Skin of body (tissue), 2 donors: ENCODE data around the gene CDH6. TPM values are rescaled to one million over a fixed set of nuclear protein-coding genes. Genes with fewer than 3 reads are reported as not detected.
"Not testable (repeated sequence)": the region's sequence is repeated elsewhere in the genome, so short reads cannot be mapped to it uniquely, and the experiment has no call there.

ENCODE experiments used
- DNase-seq: peaks from one replicate; lab custom pipeline; 2025; lab: John Stamatoyannopoulos, UW
- total RNA-seq: library from RNA; depleted of rRNA; stranded (reverse); fragments of >200 nt; gene quantifications from one replicate; pipeline ENCODE4 v1.2.3, GENCODE V29; 2014

The CDH6 gene
- total RNA-seq, 1 donor from 2014 or later = 6.9 TPM

DNA sequence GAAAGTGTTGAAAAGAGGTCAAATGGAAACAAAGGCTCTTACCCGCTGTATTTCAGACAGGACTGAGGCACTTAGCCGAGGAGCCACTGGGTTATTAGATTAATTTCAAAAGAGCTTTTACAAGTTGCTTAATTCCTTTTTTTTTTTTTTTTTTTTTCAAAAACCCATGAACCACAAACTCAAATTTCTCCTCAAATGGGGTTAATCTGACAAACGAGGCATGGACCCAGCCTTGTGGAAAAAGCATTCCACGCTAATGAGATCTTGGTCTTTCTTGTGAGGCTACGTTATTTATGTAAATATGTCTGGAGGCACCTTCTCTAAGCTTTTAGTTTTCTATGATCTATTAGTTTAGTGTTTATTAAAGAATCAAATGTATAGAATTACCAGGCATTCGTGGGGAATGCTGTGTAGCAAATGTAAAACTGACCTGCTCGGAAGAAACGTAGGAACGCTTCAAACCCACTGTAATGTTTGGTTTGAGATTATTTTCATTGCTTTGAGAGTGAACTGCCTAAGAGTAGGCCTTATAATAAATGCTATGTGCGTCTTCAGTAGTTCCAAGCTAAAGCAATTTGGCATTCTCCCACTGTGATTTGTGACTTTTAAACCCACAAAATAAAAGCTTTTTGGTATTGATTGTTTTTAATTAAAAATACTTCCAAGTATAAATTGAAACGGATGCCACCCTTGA, 134.7 kb downstream of the CDH6 start:
- no peak for DNase-seq

DNA sequence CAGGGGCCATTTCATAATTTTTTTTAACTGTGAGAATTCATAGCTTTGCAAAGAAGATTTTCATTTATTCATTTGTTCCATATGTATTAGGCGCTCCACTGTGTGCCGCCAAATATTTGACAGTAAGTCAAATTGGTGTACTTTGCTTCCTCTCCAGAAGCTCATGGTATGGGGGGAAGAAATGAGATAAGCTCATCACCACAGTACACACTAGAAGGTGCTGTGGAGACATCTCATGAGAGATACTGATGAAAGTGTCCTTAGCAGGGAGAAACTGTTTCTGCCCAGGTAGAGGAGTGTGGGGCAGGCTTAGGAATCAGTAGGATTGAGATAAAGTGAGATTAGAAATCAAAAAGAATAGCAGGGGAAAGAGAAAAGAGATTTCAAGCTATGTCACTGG, 136.2 kb downstream of the CDH6 start:
- DNase-seq = no peak

DNA sequence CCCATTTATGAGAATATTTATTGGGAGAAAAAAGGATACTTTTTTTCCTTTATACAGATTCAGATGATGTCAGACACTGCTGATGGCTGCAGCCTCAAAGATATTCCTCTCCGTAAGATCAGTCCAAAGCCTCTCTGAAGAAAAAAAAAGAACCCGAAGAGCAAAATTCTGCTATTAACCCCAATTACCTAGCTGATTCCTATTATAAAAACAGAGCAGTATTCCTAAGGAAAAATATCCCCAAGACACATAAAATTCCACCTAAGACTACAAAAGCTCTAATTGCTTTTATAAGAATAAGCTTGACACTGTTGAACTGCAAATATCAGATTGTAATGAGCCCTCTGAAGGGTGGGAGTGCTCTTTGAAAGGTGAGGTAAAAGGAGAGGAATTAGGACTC, 138.7 kb downstream of the CDH6 start:
- no peak for DNase-seq

DNA sequence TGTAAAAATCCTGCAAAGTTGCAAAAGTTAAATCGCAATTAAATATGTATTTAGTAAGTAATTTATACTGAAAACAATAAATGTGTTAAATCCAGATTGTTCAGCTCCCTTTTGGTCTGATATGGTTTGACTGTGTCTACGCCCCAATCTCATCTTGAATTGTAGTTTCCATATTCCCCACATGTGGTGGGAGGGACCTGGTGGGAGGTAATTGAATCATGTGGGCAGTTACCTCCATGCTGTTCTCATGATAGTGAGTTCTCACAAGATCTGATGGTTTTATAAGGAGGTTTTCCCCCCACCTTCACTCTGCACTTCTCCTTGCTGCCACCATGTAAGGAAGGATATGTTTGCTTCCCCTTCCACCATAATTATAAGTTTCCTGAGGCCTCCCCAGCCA, 140.0 kb downstream of the CDH6 start:
- DNase-seq = no peak

DNA sequence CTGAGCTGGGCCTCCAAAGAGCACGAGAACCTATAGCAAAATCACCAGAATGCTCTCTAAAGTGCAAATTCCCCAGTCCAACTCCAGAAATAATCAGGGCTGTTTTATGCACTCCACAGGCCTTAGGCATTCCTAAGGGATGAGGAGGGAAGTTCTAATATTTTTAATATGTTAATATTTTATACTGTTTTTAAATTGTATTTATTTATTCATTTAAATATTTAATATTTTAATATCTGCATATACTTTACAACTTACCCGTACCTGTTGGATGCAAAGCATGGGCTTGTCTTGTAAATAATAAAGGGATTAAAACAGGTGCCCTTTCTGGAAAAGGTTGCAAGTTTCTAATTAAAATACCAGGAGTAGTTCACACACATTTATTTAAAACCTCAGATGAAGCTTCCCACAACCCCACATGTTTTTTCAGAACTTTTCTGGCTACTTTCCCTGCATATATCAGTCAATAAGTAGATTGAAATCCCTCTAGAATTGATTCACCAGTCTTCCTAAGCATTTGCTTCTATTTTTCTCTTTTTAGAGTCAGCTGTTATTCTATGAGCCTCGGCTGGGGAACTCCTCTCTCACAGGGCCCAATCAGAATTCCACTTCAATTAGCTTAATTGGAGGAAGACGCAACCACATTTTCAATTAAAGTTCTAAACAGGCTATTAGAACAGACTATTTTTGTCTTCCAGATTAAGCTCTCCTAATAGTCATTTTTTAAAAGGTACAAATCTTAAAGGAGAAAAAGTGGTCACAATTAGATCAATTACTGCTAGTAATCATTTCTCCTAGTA, 140.8 kb downstream of the CDH6 start:
- no peak for DNase-seq

- no peak for DNase-seq
Measured at GRCh38 chr5:31335456-31335855, 142.0 kb downstream of the CDH6 start.

- DNase-seq = no peak
Measured at GRCh38 chr5:31343946-31344345, 150.5 kb downstream of the CDH6 start.

- DNase-seq = no peak
Measured at GRCh38 chr5:31346896-31347551, 153.5 kb downstream of the CDH6 start.

DNA sequence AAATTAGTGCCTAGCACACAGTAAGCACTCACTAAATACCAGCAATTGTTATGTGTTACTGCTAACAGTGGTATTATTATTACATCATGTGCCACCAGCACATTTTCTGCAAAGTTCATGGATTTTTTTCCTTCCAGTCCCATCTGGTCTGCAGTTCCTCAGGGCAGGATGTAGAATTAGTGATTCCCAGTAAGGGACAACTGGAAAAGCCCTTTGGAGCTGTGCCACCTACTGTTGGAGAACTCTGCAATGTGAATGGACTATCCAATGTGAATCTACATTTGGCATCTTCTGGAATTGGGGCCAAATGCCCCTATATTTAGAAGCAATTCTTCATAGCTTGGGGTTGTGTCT, 154.0 kb downstream of the CDH6 start:
- DNase-seq = no peak

GRCh38 chr5:31350395-31350794, 156.9 kb downstream of the CDH6 start:
- DNase-seq = no peak

GRCh38 chr5:31355337-31355736, 161.9 kb downstream of the CDH6 start:
- no peak for DNase-seq

GRCh38 chr5:31357038-31357437, 163.6 kb downstream of the CDH6 start:
- no peak for DNase-seq

- DNase-seq = no peak
Measured at GRCh38 chr5:31359839-31360238, 166.4 kb downstream of the CDH6 start.

- DNase-seq = no peak
Measured at GRCh38 chr5:31361234-31361633, 167.7 kb downstream of the CDH6 start.

DNA sequence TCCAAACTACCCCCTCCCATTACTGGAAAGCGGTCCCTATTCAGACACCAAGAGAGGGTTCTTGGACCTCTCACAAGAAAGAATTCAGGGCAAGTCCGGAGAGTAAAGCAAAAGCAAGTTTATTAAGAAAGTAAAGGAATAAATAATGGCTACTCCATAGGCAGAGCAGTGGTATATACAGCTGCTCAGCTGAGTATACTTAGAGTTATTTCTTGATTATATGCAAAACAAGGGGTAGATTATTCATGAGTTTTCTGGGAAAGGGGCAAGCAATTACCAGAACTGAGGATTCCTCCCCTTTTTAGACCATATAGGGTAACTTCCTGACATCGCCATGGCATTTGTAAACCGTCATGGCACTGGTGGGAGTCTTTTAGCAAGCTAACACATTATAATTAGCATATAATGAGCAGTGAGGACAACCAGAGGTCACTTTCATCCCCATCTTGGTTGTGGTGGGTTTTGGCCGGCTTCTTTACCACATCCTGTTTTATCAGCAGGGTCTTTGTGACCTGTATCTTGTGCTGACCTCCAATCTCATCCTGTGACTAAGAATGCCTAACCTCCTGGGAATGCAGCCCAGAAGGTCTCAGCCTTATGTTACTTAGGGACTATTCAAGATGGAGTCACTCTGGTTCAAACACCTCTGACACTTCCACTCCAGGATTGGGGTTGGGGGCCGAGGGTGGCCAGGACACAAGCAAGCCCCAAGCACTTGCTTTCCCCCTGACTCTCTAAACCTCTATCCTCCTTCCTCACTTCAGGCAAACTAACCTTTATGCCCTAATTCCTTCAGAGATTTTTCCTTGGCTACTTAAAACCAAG, 168.4 kb downstream of the CDH6 start:
- not testable (repeated sequence) for DNase-seq

GRCh38 chr5:31362529-31362900, 169.0 kb downstream of the CDH6 start:
- DNase-seq = no peak

GRCh38 chr5:31362931-31363568, 169.6 kb downstream of the CDH6 start:
- DNase-seq = no peak

DNA sequence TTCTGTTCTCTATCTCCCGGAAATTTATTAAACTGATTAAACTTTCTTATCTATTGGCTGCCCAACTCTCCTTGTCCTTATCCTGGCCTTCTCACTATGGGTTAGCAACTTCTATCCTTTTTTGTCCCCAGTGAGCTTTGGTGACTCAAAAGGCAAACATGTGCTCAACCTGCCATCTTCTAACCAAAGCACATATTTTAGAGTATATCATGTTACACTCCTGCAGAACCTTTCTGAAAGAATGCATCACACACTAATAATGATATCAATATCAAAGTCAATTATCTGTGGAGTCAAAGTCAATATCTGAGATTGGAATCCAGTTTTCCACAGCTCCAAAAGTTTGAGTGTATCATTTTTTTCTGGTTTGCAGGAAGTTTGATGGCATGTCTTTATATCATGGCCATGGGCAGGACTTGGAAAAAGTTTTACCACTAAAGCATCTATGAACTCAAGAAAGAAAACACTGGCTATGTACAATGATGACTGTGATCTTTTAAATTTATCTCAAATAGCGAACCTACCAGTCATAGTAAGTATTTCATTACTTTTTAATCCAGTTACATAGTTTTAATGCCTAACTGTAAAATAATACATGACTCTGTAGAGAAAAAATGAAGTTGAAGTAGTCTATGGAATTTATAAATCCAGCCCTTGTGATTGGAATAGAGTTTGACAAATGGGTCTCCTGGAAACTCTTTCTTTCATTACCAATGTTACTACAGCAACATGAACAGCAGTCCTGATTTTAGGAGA, 171.6 kb downstream of the CDH6 start:
- no peak for DNase-seq

- DNase-seq = no peak
Measured at GRCh38 chr5:31365776-31366175, 172.3 kb downstream of the CDH6 start.

DNA sequence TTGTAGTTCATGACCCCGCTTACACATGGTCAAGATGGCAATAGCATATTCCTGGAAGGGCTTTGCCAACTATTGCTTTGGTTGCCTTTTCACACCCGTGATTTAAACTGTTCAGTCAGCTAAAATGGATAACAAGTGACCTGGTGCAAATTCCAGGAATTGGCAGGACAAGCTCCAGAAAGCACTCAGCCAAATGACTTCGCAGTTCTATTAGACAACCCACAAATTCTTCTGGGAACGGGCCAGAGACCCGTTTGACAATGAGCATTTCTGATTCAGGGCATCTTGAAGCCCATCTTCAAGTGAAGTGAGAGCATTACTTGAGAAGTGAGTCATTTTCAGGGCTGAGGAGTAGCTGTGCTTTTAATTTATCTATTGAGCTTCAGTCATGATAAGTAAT, 173.5 kb downstream of the CDH6 start:
- DNase-seq = no peak

DNA sequence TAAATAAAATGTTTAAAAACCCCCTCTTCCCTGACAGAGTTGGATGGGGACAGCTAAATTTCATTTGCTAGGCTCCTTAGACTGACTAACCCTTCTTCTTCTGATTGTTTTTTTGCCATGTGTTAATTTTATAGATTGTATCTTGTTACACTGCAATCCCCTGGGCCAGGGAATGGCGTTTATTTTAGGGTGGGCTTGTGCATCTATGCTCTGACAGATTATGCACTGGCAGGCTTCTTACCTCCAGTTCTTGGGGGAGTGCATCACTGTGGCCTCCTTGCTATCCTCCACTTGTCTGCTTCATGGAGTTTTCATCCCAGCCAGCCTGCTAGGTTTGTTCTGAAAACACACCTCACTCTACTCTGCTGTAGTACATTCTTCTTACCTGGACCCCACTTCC, 178.6 kb downstream of the CDH6 start:
- DNase-seq = no peak
